Upper lobe of left lung (tissue), 6 donors: ENCODE data around the gene ZNF792. TPM values are rescaled to one million over a fixed set of nuclear protein-coding genes. Genes with fewer than 3 reads are reported as not detected.
"Not testable (repeated sequence)": the region's sequence is repeated elsewhere in the genome, so short reads cannot be mapped to it uniquely, and the experiment has no call there.

Experiments
- ATAC-seq, 2 donors: fragments of 200-7000 bp; cut with Tn5 transposase; one replicate each; pipeline ENCODE4 v1.9.1; 2022; ENCODE audit warnings: mild to moderate bottlenecking in 2 of 2, moderate library complexity in 2 of 2; ENCODE audit not compliant: low FRiP score in 2 of 2
- DNase-seq, 2 donors: peaks; one replicate each; pipeline ENCODE4 v3.0.0-alpha.2; 2019 to 2020
- H3K27ac ChIP-seq, 4 donors: fragments of 200-600 bp; sonication (generic); one replicate each; pipeline ENCODE4 v1.5.1; 2016 to 2019
- H3K27me3 ChIP-seq, 4 donors: fragments of 200-600 bp; sonication (generic); one replicate each; pipeline ENCODE4 v1.5.1; 2017 to 2019
- H3K36me3 ChIP-seq, 4 donors: fragments of 200-600 bp; sonication (generic); one replicate each; pipeline ENCODE4 v1.5.1; 2016 to 2019
- H3K4me1 ChIP-seq, 4 donors: fragments of 200-600 bp; sonication (generic); one replicate each; pipeline ENCODE4 v1.5.1; 2018 to 2019
- H3K4me3 ChIP-seq, 4 donors: fragments of 200-600 bp; sonication (generic); one replicate each; pipeline ENCODE4 v1.5.1; 2017 to 2019; ENCODE audit warnings: mild to moderate bottlenecking in 2 of 4, moderate library complexity in 1 of 4
- H3K9me3 ChIP-seq, 4 donors: fragments of 200-600 bp; sonication (generic); one replicate each; pipeline ENCODE4 v1.5.1; 2018 to 2019
- EP300 ChIP-seq, 4 donors: sonication (generic); formaldehyde crosslinking; IDR thresholded peaks; one replicate each; pipeline ENCODE4 v1.5.1; 2017; ENCODE audit warnings: antibody characterized with exemption in 4 of 4, control low read depth in 2 of 4
- POLR2A ChIP-seq, 4 donors: fragments of 450-650 bp; IDR thresholded peaks; one replicate each; pipeline ENCODE4 v1.5.1; 2016 to 2017; ENCODE audit warnings: antibody characterized with exemption in 4 of 4, mild to moderate bottlenecking in 2 of 4
- POLR2AphosphoS5 ChIP-seq, 2 donors: sonication (generic); formaldehyde crosslinking; IDR thresholded peaks; one replicate each; pipeline ENCODE4 v1.5.1; 2017; ENCODE audit warnings: antibody characterized with exemption in 2 of 2
- WGBS, 2 donors: methylation state at CpG; one replicate each; pipeline ENCODE4 v1.1.5; 2017 to 2018; 5-methylcytosine and 5-hydroxymethylcytosine counted together
- total RNA-seq, 6 donors: library from RNA; depleted of rRNA in 4 of 6; stranded (reverse); fragments of >200 nt in 4 of 6; gene quantifications; one replicate each; pipeline versions ENCODE4 v1.1.0 to v1.2.1, GENCODE V29; 2016 to 2021
- TF ChIP-seq, protein P1 (sequence below), 6 experiments: fragments of 450-650 bp in 4 of 6; fragments of 200-600 bp in 2 of 6; sonication (generic) in 2 of 6; IDR thresholded peaks; one replicate each; pipeline ENCODE4 v1.5.1; 2016 to 2019; ENCODE audit warnings: antibody characterized with exemption in 6 of 6
- donor health status: DM: no; HTN: no; CAD: no; lungs with moderate emphysema.
- donor health status: DM: no; HTN: yes; CAD: no; lungs with severe emphysema.

ZNF792 gene
- total RNA-seq, 6 donors from 2014 or later: 8.3 to 14.5 (median 9.8) TPM

DNA sequence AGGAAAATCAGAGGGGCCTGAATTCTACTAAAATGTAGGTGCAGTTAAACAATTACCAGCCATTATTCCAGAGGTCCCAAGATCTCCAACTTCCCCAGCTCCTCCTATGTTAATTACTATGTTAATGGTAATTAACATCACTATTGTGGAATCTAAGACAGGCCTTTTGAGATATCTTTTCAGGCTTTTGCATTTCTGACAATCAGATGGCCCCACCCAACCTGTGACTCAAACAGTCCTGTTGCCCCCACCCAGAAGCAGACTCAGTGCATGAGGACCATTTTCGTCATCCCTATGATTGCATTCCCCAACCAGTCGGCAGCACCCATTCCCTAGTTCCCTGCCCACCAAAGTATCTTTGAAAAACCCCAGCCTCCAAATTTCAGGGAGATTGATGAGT lies 45.8 kb downstream of the ZNF792 start:
- Histone ChIP-seq H3K27me3 (no peaks in the 10 kb centered on the region), H3K4me3 (no peak overlapping the region), H3K9me3 (peaks cover 0 to 21% (median 15%) of the 10 kb centered on the region in 4 donors), H3K36me3 (no peaks in the 10 kb centered on the region), H3K4me1 (no peaks in the 10 kb centered on the region), H3K27ac (no peak overlapping the region)
- DNase-seq (no peak), ATAC-seq (no peak)
- TF ChIP-seq EP300 (IDR thresholded peaks at IDR 0.05) (no peak), POLR2A (IDR thresholded peaks at IDR 0.05) (no peak), POLR2AphosphoS5 (IDR thresholded peaks at IDR 0.05) (no peak)
- TF ChIP-seq, protein P1, sequence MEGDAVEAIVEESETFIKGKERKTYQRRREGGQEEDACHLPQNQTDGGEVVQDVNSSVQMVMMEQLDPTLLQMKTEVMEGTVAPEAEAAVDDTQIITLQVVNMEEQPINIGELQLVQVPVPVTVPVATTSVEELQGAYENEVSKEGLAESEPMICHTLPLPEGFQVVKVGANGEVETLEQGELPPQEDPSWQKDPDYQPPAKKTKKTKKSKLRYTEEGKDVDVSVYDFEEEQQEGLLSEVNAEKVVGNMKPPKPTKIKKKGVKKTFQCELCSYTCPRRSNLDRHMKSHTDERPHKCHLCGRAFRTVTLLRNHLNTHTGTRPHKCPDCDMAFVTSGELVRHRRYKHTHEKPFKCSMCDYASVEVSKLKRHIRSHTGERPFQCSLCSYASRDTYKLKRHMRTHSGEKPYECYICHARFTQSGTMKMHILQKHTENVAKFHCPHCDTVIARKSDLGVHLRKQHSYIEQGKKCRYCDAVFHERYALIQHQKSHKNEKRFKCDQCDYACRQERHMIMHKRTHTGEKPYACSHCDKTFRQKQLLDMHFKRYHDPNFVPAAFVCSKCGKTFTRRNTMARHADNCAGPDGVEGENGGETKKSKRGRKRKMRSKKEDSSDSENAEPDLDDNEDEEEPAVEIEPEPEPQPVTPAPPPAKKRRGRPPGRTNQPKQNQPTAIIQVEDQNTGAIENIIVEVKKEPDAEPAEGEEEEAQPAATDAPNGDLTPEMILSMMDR (IDR thresholded peaks at IDR 0.05): no peak
- WGBS, 2 donors: 90 to 95% methylated on average over 2 of the region's 2 CpGs

DNA sequence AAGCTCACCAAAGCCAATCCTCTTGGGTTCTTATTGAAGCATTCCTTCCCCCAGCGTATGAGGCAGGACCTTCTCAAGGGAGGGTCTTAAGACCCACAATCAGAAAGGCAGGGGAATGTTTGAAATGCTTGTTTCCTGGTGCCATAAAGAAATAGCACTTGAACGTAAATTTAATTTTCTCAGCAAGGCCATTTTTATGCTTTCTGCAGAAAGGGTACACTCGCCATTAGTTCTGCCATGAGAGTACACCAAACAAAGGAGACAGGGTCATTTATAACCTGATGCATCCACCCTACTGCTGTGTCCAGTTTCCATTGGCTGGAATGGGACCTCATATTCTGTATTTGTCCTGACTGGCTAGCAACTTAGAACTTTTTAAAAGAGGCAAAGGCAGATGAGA lies 46.9 kb downstream of the ZNF792 start:
- H3K27ac ChIP-seq, DNase-seq, H3K36me3 ChIP-seq, H3K4me3 ChIP-seq, ATAC-seq, H3K4me1 ChIP-seq, H3K27me3 ChIP-seq: not testable (repeated sequence)
- 84 to 94% methylated on average over 3 of the region's 3 CpGs for WGBS, 2 donors
- peaks cover 0 to 21% (median 15%) of the 10 kb centered on the region in 4 donors for H3K9me3 ChIP-seq

DNA sequence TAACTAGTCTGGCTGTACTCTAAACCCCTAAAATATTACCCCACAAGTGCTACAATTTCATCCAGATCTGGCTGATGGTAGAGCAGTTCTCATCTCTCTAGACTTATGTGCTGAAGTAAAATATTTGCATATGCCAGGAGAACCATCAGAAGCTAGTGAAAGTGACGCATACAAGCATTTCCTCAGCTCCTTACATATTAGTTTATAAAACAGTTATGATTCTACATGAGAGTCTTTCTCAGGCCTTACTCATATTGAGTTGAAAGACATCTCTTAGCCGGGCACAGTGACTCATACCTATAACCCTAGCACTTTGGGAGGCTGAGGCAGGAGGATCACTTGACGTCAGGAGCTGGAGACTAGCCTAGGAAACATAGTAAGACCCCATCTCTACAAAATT lies 53.3 kb downstream of the ZNF792 start:
- H3K9me3 ChIP-seq: no peaks in the 10 kb centered on the region
- DNase-seq (no peak), ATAC-seq (no peak)
- H3K4me3 ChIP-seq: no peak overlapping the region
- H3K27ac ChIP-seq: no peak overlapping the region
- no peaks in the 10 kb centered on the region for H3K4me1 ChIP-seq
- 71 to 93% methylated on average over 3 of the region's 3 CpGs for WGBS, 2 donors
- no peaks in the 10 kb centered on the region for H3K27me3 ChIP-seq
- H3K36me3 ChIP-seq: no peaks in the 10 kb centered on the region
- TF ChIP-seq, protein P1 (IDR thresholded peaks at IDR 0.05): no peak
- TF ChIP-seq POLR2AphosphoS5 (IDR thresholded peaks at IDR 0.05) (no peak), POLR2A (IDR thresholded peaks at IDR 0.05) (no peak), EP300 (IDR thresholded peaks at IDR 0.05) (no peak)

Other genes with a start within 250 kb of the ZNF792 start
- gene ZNF181, start 230.0 kb downstream of the ZNF792 start, total RNA-seq: 10 to 100 TPM in 3 of 6 donors, 1 to 10 TPM in 3; 2.3 to 29.3 (median 10.2) TPM
- 1 to 10 TPM; 5.8 to 8.2 (median 7.2) TPM for gene ZNF599, start 191.0 kb downstream of the ZNF792 start, total RNA-seq
- 10 to 100 TPM in 1 of 6 donors, 1 to 10 TPM in 5; 2.1 to 15.7 (median 3.2) TPM for gene ZNF30, start 37.3 kb downstream of the ZNF792 start, total RNA-seq
- gene GRAMD1A, start 36.1 kb upstream of the ZNF792 start, total RNA-seq: 100 to 1,000 TPM in 4 of 6 donors, 10 to 100 TPM in 2; 85.1 to 206 (median 119) TPM
- gene SCN1B, start 66.2 kb upstream of the ZNF792 start, total RNA-seq: 10 to 100 TPM in 1 of 6 donors, 1 to 10 TPM in 5; 2.9 to 13.1 (median 6.9) TPM
- 10 to 100 TPM; 15.9 to 54.5 (median 41.1) TPM for gene HPN, start 77.5 kb upstream of the ZNF792 start, total RNA-seq
- 100 to 1,000 TPM in 5 of 6 donors, 10 to 100 TPM in 1; 94.3 to 236 (median 195) TPM for gene FXYD3, start 151.6 kb upstream of the ZNF792 start, total RNA-seq
- 10 to 100 TPM in 2 of 6 donors, 1 to 10 TPM in 4; 3.3 to 25.3 (median 7.1) TPM for gene LGI4, start 170.8 kb upstream of the ZNF792 start, total RNA-seq
- 10 to 100 TPM in 4 of 6 donors, 1 to 10 TPM in 2; 3.8 to 64.9 (median 25.2) TPM for gene FXYD1, start 174.6 kb upstream of the ZNF792 start, total RNA-seq
- under 1 TPM in 1 of 6 donors, not detected in 5; 0.34 TPM for gene FXYD7, start 179.0 kb upstream of the ZNF792 start, total RNA-seq
- gene FXYD5, start 190.5 kb upstream of the ZNF792 start, total RNA-seq: 100 to 1,000 TPM in 2 of 6 donors, 10 to 100 TPM in 4; 40.4 to 153 (median 91.8) TPM